ENCODE data around the gene WARS2. TPM values are rescaled to one million over a fixed set of nuclear protein-coding genes. Genes with fewer than 3 reads are reported as not detected.
A peak's percentile ranks its signal among the peaks of the same experiment; 100 is the strongest.

The WARS2 gene
- total RNA-seq, 2 donors from 2014 or later = 9.9 to 11.8 TPM

DNA sequence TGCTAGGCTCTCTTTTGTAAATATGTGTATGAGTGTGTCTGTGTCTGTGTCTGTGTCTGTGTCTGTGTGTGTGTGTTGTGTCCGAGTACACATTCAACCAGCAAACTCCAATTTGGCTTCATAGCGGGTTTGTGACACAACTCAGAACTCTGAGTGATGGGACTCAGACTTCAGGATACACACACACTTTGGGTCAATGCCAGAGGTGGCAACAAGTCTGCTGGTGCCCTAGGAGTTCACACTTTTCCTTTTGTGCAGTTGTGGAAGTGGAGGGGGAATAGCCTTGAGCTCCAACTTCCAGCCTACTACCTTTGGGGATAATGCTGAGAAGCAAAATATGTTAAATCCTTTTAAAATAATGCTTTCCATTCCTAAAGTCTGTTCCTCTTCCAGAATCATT is 135.7 kb downstream of the WARS2 start:
- no peaks in the 10 kb centered on the region for H3K9me3 ChIP-seq (ENCODE audit: control insufficient read depth, low read length)
- H3K27ac Mint-ChIP-seq = no peak overlapping the region
- no peak overlapping the region for H3K9ac ChIP-seq (ENCODE audit: extremely low read depth, low read length, poor library complexity, severe bottlenecking)
- peaks cover 100% of the 10 kb centered on the region for H3K27me3 Mint-ChIP-seq (ENCODE audit: insufficient read depth)
- peaks cover 22% of the 10 kb centered on the region for H3K4me1 Mint-ChIP-seq
- 93 to 100% methylated on average over 2 of the region's 2 CpGs for whole genome bisulfite sequencing, 2 experiments (ENCODE audit: insufficient coverage in 1 of 2, insufficient read length in 1 of 2)
- peaks cover 99% of the 10 kb centered on the region for H3K27me3 ChIP-seq (ENCODE audit: control insufficient read depth, insufficient read depth, low read length, poor library complexity, severe bottlenecking)
- no peaks in the 10 kb centered on the region for H3K36me3 Mint-ChIP-seq (ENCODE audit: low read depth)
- H3K36me3 ChIP-seq (ENCODE audit: control insufficient read depth, insufficient read depth, low read length) = no peaks in the 10 kb centered on the region
- no peaks in the 10 kb centered on the region for H3K9me3 Mint-ChIP-seq
- TF ChIP-seq, protein P1, sequence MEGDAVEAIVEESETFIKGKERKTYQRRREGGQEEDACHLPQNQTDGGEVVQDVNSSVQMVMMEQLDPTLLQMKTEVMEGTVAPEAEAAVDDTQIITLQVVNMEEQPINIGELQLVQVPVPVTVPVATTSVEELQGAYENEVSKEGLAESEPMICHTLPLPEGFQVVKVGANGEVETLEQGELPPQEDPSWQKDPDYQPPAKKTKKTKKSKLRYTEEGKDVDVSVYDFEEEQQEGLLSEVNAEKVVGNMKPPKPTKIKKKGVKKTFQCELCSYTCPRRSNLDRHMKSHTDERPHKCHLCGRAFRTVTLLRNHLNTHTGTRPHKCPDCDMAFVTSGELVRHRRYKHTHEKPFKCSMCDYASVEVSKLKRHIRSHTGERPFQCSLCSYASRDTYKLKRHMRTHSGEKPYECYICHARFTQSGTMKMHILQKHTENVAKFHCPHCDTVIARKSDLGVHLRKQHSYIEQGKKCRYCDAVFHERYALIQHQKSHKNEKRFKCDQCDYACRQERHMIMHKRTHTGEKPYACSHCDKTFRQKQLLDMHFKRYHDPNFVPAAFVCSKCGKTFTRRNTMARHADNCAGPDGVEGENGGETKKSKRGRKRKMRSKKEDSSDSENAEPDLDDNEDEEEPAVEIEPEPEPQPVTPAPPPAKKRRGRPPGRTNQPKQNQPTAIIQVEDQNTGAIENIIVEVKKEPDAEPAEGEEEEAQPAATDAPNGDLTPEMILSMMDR (conservative IDR thresholded peaks at IDR 0.05) = no peak
- H3K4me3 Mint-ChIP-seq = no peak overlapping the region
- no peak for DNase-seq
- no peak overlapping the region for H3K27ac ChIP-seq (ENCODE audit: low read depth, low read length)
- H3K4me1 ChIP-seq (ENCODE audit: control insufficient read depth, insufficient read depth, low read length) = no peaks in the 10 kb centered on the region
- no peak overlapping the region for H3K4me3 ChIP-seq (ENCODE audit: low read length)

DNA sequence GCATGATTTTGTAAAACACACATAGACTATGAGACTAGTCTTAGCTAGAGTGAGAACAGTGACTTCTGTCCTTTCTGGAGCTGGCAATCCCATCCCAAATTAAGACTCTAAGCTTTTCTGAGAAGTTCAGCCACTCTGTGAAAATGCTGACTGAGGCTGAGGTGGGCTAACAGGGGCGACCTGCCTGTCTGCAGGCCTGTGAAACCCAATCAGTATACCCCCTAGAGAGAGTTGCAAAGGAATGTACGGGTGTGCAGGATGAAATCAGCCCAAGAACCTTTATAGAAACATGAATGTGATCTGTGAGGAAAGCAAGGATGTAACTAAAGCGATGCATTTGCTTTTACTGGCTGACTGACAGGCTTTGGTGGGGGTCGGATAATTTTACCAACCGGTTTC is 136.3 kb downstream of the WARS2 start:
- H3K9me3 Mint-ChIP-seq = no peaks in the 10 kb centered on the region
- no peak overlapping the region for H3K27ac Mint-ChIP-seq
- no peak for DNase-seq

DNA sequence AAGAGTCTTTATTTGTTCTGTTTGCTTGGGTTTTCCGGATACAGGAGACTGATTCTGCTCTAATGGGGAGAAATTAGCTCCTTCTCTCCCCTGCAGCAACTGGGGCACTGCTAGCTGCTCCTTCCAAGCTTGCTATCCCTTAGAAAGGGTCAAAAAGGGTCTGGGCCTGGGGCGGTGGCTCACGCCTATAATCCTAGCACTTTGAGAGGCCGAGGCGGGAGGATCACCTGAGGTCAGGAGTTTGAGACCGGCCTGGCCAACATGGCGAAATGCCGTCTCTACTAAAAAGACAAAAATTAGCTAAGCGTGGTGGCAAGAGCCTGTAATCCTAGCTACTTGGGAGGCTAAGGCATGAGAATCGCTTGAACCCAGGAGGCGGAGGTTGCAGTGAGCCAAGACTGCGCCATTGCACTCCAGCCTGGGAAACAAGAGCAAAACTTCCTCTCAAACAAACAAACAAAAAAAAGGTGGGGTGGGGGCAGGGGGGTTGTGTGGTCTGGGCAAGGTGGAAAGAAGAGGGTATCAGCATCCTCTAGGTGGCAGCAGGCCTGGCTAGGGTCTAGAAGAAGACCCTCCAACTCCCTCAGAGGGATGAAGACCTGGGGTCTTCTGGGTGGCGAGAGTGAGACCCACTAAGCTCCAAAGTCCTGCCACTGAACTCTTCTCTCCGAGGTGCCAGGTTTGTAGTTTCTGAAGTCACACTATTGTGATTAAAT is 136.9 kb downstream of the WARS2 start:
- H3K9me3 ChIP-seq (ENCODE audit: control insufficient read depth, low read length) = no peaks in the 10 kb centered on the region
- Mint-ChIP-seq H3K27me3 (ENCODE audit: insufficient read depth) (peaks cover 100% of the 10 kb centered on the region), H3K36me3 (ENCODE audit: low read depth) (no peaks in the 10 kb centered on the region), H3K4me3 (no peak overlapping the region), H3K9me3 (no peaks in the 10 kb centered on the region), H3K27ac (no peak overlapping the region), H3K4me1 (peaks cover 24% of the 10 kb centered on the region)
- H3K27me3 ChIP-seq (ENCODE audit: control insufficient read depth, insufficient read depth, low read length, poor library complexity, severe bottlenecking) = peaks cover 99% of the 10 kb centered on the region
- no peaks in the 10 kb centered on the region for H3K36me3 ChIP-seq (ENCODE audit: control insufficient read depth, insufficient read depth, low read length)
- WGBS, 2 experiments (ENCODE audit: insufficient coverage in 1 of 2, insufficient read length in 1 of 2) = 90 to 94% methylated on average over 12 to 13 of the region's 14 CpGs
- TF ChIP-seq, protein P1 (conservative IDR thresholded peaks at IDR 0.05) = peak; percentile 57
- H3K4me1 ChIP-seq (ENCODE audit: control insufficient read depth, insufficient read depth, low read length) = no peaks in the 10 kb centered on the region
- no peak overlapping the region for H3K27ac ChIP-seq (ENCODE audit: low read depth, low read length)
- no peak overlapping the region for H3K4me3 ChIP-seq (ENCODE audit: low read length)
- DNase-seq = no peak
- no peak overlapping the region for H3K9ac ChIP-seq (ENCODE audit: extremely low read depth, low read length, poor library complexity, severe bottlenecking)

More for the DNA sequence above, 136.3 kb downstream of the WARS2 start:
- H3K4me1 Mint-ChIP-seq = peaks cover 28% of the 10 kb centered on the region
- no peaks in the 10 kb centered on the region for H3K36me3 Mint-ChIP-seq (ENCODE audit: low read depth)
- H3K4me1 ChIP-seq (ENCODE audit: control insufficient read depth, insufficient read depth, low read length) = no peaks in the 10 kb centered on the region
- 63 to 70% methylated on average over 4 to 5 of the region's 5 CpGs for WGBS, 2 experiments (ENCODE audit: insufficient coverage in 1 of 2, insufficient read length in 1 of 2)
- TF ChIP-seq, protein P1 (conservative IDR thresholded peaks at IDR 0.05) = no peak
- H3K9ac ChIP-seq (ENCODE audit: extremely low read depth, low read length, poor library complexity, severe bottlenecking) = no peak overlapping the region
- peaks cover 99% of the 10 kb centered on the region for H3K27me3 ChIP-seq (ENCODE audit: control insufficient read depth, insufficient read depth, low read length, poor library complexity, severe bottlenecking)
- H3K9me3 ChIP-seq (ENCODE audit: control insufficient read depth, low read length) = no peaks in the 10 kb centered on the region
- H3K36me3 ChIP-seq (ENCODE audit: control insufficient read depth, insufficient read depth, low read length) = no peaks in the 10 kb centered on the region
- H3K4me3 ChIP-seq (ENCODE audit: low read length) = no peak overlapping the region
- no peak overlapping the region for H3K27ac ChIP-seq (ENCODE audit: low read depth, low read length)
- H3K27me3 Mint-ChIP-seq (ENCODE audit: insufficient read depth) = peaks cover 100% of the 10 kb centered on the region
- no peak overlapping the region for H3K4me3 Mint-ChIP-seq
